B cell (primary cell): ENCODE data around the gene SH3D19.

ENCODE experiments used
- CTCF ChIP-seq: fragments of 200-600 bp; IDR thresholded peaks from one replicate; pipeline ENCODE4 v1.8.0; 2022; ENCODE audit warnings: antibody characterized with exemption, mild to moderate bottlenecking
- EZH2 ChIP-seq: IDR thresholded peaks from 2 replicates; pipeline ENCODE4 v1.6.1; 2012; ENCODE audit warnings: borderline replicate concordance, low read depth, mild to moderate bottlenecking, moderate library complexity, low read length; ENCODE audit not compliant: insufficient read depth, poor library complexity, severe bottlenecking

DNA sequence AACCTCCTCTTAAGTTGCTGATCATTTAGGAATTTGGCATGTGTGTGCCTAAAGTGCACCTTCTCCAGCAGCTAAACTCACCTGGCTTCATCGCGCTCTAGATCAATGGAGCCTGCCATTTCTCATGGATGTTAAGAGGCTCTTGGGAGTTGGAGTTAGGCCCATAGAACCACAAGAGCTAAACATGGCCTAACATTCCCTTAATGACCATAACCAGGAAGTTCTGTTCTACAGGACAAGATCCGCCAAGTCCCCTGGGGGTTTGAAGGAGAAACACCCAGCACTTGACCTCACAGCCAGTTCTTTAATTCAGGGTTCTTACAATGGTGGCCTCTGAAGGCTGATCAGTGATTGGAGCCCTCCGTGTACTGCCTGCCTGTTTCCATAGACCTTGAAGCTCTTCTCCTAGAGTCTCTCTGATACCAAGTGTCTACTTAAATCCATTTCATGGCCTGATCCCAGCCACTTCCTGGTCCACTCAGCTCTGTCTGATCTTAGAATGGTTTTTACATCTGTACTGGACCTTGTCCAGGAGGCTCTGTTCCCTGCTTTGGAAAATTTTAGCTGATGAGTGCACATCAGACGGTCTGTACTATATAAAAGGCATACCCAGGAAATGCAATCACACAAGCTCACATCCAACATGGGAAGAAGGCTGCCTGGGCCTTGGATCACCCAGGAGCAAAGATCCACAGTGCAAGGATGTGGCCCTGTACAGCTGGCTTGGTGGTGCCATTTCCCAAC, 180.9 kb downstream of the SH3D19 start:
- TF ChIP-seq CTCF (no peak), EZH2 (no peak)
